HEK293 (cell line): Measurements from ENCODE around the gene TMEM186.

Experiments
- CTCF ChIA-PET: fragments of 350-600 bp; formaldehyde crosslinking; extraction: SDS; loops from one replicate; lab custom pipeline; 2021; ENCODE audit warnings: antibody characterized with exemption; lab: Yijun Ruan, JAX
- POLR2A ChIA-PET: fragments of 300-600 bp; formaldehyde crosslinking; extraction: SDS; loops from one replicate; lab custom pipeline; 2020; ENCODE audit warnings: antibody characterized with exemption, inconsistent platforms; lab: Yijun Ruan, JAX
- H3K27ac ChIP-seq: fragments of 200-500 bp; sonication (Bioruptor generic); 2 replicates; pipeline ENCODE4 v1.5.1; 2014; ENCODE audit warnings: low read depth, low read length, control low read depth, inconsistent platforms; ENCODE audit errors: extremely low read depth
- H3K36me3 ChIP-seq, 2 experiments: fragments of 200-500 bp in 1 of 2; sonication (Bioruptor generic) in 1 of 2; 1 replicate in 1 of 2; 2 replicates in 1 of 2; pipeline ENCODE4 v1.5.1; 2014 to 2017; ENCODE audit warnings: inconsistent platforms in 2 of 2, low read length in 2 of 2; ENCODE audit not compliant: control insufficient read depth in 2 of 2, insufficient read depth in 1 of 2
- H3K4me1 ChIP-seq: fragments of 200-500 bp; sonication (Bioruptor generic); 2 replicates; pipeline ENCODE4 v1.5.1; 2014; ENCODE audit warnings: mild to moderate bottlenecking, low read length, inconsistent platforms; ENCODE audit not compliant: control insufficient read depth, insufficient read depth
- H3K4me3 ChIP-seq: 2 replicates; pipeline ENCODE4 v1.5.1; 2011; ENCODE audit warnings: low read depth, mild to moderate bottlenecking, control low read depth, low read length, moderate library complexity
- H3K9me3 ChIP-seq: fragments of 200-500 bp; sonication (Bioruptor generic); 2 replicates; pipeline ENCODE4 v1.5.1; 2014; ENCODE audit warnings: low read depth, low read length, inconsistent platforms; ENCODE audit not compliant: control insufficient read depth, insufficient read depth
- AEBP2 ChIP-seq: fragments of 450-650 bp; formaldehyde crosslinking; IDR thresholded peaks from 2 replicates; pipeline ENCODE4 v1.5.1; 2016; ENCODE audit warnings: missing biosample characterization, missing genetic modification characterization, borderline replicate concordance
- ATF2 ChIP-seq: fragments of 450-650 bp; formaldehyde crosslinking; IDR thresholded peaks from 2 replicates; pipeline ENCODE4 v1.5.1; 2016; ENCODE audit warnings: missing biosample characterization, missing genetic modification characterization, low read depth
- BCL6B ChIP-seq: fragments of 450-650 bp; formaldehyde crosslinking; IDR thresholded peaks from 2 replicates; pipeline ENCODE4 v1.5.1; 2017; ENCODE audit warnings: missing biosample characterization, missing genetic modification characterization
- HOXD13 ChIP-seq: sonication (generic); formaldehyde crosslinking; IDR thresholded peaks from 2 replicates; pipeline ENCODE4 v1.8.0; 2022; ENCODE audit warnings: missing genetic modification reagents, borderline replicate concordance
- OVOL3 ChIP-seq: fragments of 450-650 bp; formaldehyde crosslinking; IDR thresholded peaks from 2 replicates; pipeline ENCODE4 v1.5.1; 2016; ENCODE audit warnings: missing biosample characterization, missing genetic modification characterization
- SALL2 ChIP-seq: fragments of 450-650 bp; formaldehyde crosslinking; IDR thresholded peaks from 2 replicates; pipeline ENCODE4 v1.5.0; 2017; ENCODE audit warnings: missing biosample characterization, mild to moderate bottlenecking, missing genetic modification characterization, borderline replicate concordance
- SP2 ChIP-seq: fragments of 450-650 bp; formaldehyde crosslinking; IDR thresholded peaks from 2 replicates; pipeline ENCODE4 v1.5.1; 2016; ENCODE audit warnings: missing biosample characterization, missing genetic modification characterization
- ZBTB21 ChIP-seq: fragments of 450-650 bp; formaldehyde crosslinking; IDR thresholded peaks from 2 replicates; pipeline ENCODE4 v1.5.1; 2017; ENCODE audit warnings: missing biosample characterization, missing genetic modification characterization
- ZFP41 ChIP-seq: fragments of 450-650 bp; formaldehyde crosslinking; IDR thresholded peaks from 2 replicates; pipeline ENCODE4 v1.5.1; 2016; ENCODE audit warnings: missing biosample characterization, missing genetic modification characterization, borderline replicate concordance
- ZNF239 ChIP-seq: fragments of 450-650 bp; formaldehyde crosslinking; IDR thresholded peaks from 2 replicates; pipeline ENCODE4 v1.5.1; 2016; ENCODE audit warnings: missing biosample characterization, missing genetic modification characterization
- ZNF416 ChIP-seq: fragments of 450-650 bp; formaldehyde crosslinking; IDR thresholded peaks from 2 replicates; pipeline ENCODE4 v1.5.1; 2016; ENCODE audit warnings: missing biosample characterization, missing genetic modification characterization
- ZNF48 ChIP-seq: fragments of 450-650 bp; formaldehyde crosslinking; IDR thresholded peaks from 2 replicates; pipeline ENCODE4 v1.5.1; 2016; ENCODE audit warnings: missing biosample characterization, missing genetic modification characterization
- ZNF510 ChIP-seq: fragments of 450-650 bp; formaldehyde crosslinking; IDR thresholded peaks from 2 replicates; pipeline ENCODE4 v1.5.1; 2018; ENCODE audit warnings: mild to moderate bottlenecking, missing genetic modification characterization, missing biosample characterization; ENCODE audit not compliant: insufficient replicate concordance
- ZNF518A ChIP-seq: fragments of 450-650 bp; formaldehyde crosslinking; conservative IDR thresholded peaks from 2 replicates; pipeline ENCODE4 v1.5.1; 2016; ENCODE audit warnings: low read depth, missing biosample characterization, missing genetic modification characterization
- ZNF558 ChIP-seq: fragments of 450-650 bp; formaldehyde crosslinking; IDR thresholded peaks from 2 replicates; pipeline ENCODE4 v1.5.1; 2016; ENCODE audit warnings: missing biosample characterization, missing genetic modification characterization
- ZNF654 ChIP-seq: fragments of 450-650 bp; formaldehyde crosslinking; IDR thresholded peaks from 2 replicates; pipeline ENCODE4 v1.5.1; 2016; ENCODE audit warnings: low read depth, missing biosample characterization, missing genetic modification characterization
- ZNF792 ChIP-seq: fragments of 450-650 bp; formaldehyde crosslinking; IDR thresholded peaks from 2 replicates; pipeline ENCODE4 v1.5.1; 2016; ENCODE audit warnings: missing biosample characterization, missing genetic modification characterization

TMEM186 gene

GRCh38 chr16:8819411-8820034 lies 22.1 kb upstream of the TMEM186 start (continued):
- TF ChIP-seq ZNF518A (tag by site-specific recombination) = no peak
- TF ChIP-seq ZNF239 = no peak
- no peak for TF ChIP-seq ZNF48 (tag by site-specific recombination)
- TF ChIP-seq AEBP2 (tag by site-specific recombination) = no peak

- Histone ChIP-seq H3K36me3 (peaks cover 21 to 81% of the 10 kb centered on the region in 2 experiments; a peak in 2 of 3 replicates), H3K4me1 (no peaks in the 10 kb centered on the region), H3K9me3 (no peaks in the 10 kb centered on the region), H3K4me3 (no peak overlapping the region), H3K27ac (no peak overlapping the region)
- ChIA-PET POLR2A (no interaction called here), CTCF (interaction anchor here (0.7 to 1.1 kb wide), 2 partner anchors 320 to 614 kb away, joined by 3 read pairs; no protein-coding TSS in a partner anchor)
- TF ChIP-seq HOXD13 (CRISPR knock-in tag) = no peak
- TF ChIP-seq BCL6B (tag by site-specific recombination) = no peak
- no peak for TF ChIP-seq ZNF654 (tag by site-specific recombination)
- no peak for TF ChIP-seq SP2 (tag by site-specific recombination)
- no peak for TF ChIP-seq ATF2 (tag by site-specific recombination)
- no peak for TF ChIP-seq ZFP41
- TF ChIP-seq ZNF558 (tag by site-specific recombination) = no peak
- TF ChIP-seq ZBTB21 (tag by site-specific recombination) = no peak
- no peak for TF ChIP-seq ZNF416 (tag by site-specific recombination)
- TF ChIP-seq ZNF510 (tag by site-specific recombination) = no peak
- TF ChIP-seq ZNF239 = no peak
- TF ChIP-seq ZNF792 (tag by site-specific recombination) = no peak
- no peak for TF ChIP-seq SALL2 (tag by site-specific recombination)
- TF ChIP-seq OVOL3 (tag by site-specific recombination) = no peak
Observed at GRCh38 chr16:8818504-8819270, 21.2 kb upstream of the TMEM186 start.
